GM19452 (cell line): ENCODE results near the gene MEIOB.
A peak's percentile ranks its signal among the peaks of the same experiment; 100 is the strongest.

ENCODE experiments used
- ATAC-seq: cut with Tn5 transposase; IDR thresholded peaks from one replicate; pipeline ENCODE4 v1.9.1; 2021; ENCODE audit not compliant: unreplicated experiment

Gene MEIOB

GRCh38 chr16:1832838-1833454, 39.0 kb downstream of the MEIOB start:
- ATAC-seq: no peak

DNA sequence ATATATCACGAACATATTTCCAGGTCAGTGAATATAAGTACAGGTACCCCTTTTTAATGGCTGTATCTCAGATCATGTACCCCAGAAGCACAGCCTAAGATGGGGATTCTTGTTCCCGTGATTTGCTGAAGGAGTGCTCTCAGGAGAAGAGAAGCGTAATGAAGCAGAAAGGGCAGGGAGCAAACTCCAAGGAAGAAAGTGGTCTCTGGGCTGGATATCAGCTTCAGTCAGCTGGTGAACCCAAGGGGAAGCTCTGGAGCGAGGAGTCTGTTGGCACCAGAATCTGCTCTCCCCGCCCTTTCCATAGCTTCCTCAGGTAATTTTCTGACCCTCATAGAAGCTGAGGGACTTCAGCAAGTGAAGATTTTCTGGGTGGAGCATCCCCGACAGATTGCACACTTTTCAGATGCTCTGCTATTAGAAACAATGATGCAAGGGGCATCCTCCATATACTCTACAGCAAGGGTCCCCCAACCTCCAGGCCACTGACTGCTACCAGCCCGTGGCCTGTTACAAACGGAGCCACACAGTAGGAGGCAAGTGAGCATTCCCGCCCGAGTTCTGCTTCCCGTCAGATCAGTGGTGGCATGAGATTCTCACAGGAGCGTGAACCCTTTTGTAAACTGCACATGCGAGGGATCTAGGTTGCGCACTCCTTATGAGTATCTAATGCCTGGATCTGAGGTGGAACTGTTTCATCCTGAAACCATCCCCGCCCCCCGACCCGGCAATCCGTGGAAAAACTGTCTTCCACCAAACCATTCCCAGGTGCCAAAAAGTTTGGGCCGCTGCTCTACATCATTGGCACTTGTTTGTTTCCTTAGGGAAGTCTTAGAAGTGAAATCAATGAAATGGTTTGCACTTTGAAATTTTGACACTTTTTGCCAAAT, 40.5 kb downstream of the MEIOB start:
- no peak for ATAC-seq

GRCh38 chr16:1830213-1830612, 41.8 kb downstream of the MEIOB start:
- ATAC-seq: no peak

DNA sequence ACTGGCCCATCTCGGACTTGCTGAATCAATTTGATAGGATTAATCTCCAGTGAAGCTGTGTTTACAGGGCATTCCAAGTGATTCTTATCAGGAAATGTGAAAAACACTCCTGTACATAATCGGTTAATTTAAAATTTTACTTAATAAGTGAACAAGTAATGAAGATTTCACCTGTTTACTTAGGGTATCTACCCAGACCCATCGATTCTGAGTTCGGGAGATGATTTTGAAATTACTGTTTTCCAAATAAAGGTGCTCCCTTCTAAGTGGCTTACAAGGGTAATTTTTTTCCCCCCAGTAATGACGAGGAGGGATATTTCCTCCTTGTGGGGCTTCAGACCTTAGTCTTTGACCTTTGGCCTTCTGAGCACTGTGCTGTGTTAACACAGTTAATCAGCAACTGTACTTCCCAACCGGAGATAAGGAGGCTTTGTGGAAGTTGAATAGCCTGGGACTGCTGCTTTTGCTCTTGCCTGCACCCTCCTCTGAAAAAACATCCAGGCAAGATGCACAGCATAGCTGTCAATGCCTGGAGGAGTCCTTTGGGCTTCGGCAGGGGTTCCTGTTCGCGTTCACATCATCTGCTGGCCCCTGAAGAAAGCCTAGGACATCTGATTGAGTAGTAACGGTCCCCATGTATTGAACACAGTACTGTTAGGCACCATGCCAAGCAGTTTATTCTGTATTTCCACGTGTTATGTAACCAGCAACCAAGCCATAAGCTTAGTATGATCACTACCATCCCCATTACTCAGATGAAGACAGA, 43.1 kb downstream of the MEIOB start:
- ATAC-seq: no peak

GRCh38 chr16:1826691-1827573, 45.0 kb downstream of the MEIOB start, which contains the start of the genes FAHD1 and HAGH:
Gene FAHD1, plus strand, starts transcription at chr16:1827206. Its CDS starts 33 bp downstream, at chr16:1827239.
Gene HAGH, minus strand, starts transcription at chr16:1826825. Its CDS starts 38 bp downstream, at chr16:1826787.
- ATAC-seq: peak; percentile 84

DNA sequence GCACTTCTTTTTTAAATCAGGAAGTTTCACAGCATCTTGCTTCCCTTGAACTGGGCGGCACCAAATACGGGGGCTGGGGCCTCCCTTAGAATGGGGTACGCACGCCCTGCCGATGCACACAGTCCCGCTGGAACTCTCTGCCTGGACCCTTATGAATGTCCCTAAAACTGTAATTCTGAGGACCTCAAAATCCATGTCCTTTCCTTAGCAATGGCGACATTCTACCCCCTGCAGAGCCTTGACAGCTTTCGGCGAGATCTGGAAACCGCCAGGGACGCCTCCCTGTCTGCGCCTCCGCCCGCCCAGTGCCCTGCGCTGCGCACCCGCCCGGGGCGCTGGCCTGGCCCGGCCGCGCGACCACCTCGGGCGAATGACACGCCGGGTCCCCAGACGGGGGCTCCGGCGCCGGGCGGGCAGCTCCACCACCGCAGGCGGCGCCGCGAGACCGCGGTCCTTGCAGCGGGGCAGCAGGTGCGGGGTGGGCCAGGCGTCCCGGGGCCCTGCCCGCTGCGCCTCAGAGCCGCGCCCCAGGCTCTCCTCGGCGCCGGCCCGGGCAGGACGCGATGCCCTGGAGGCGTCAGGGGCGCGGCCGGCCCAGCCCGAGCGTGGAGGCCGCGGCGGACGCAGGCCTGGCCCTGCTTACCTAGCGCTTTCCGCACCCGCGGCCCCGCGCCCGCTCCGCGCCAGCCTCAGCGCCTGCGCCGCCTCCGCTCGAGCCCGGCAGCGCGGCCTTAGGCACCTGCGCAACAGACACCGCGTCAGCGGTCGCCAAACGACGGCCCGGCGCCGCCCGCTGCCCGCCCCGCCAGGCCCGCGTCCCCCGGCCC, 45.9 kb downstream of the MEIOB start:
- peak; percentile 51 for ATAC-seq

GRCh38 chr16:1825381-1825863, 46.5 kb downstream of the MEIOB start:
- no peak for ATAC-seq

GRCh38 chr16:1823821-1824220, 48.1 kb downstream of the MEIOB start:
- no peak for ATAC-seq

DNA sequence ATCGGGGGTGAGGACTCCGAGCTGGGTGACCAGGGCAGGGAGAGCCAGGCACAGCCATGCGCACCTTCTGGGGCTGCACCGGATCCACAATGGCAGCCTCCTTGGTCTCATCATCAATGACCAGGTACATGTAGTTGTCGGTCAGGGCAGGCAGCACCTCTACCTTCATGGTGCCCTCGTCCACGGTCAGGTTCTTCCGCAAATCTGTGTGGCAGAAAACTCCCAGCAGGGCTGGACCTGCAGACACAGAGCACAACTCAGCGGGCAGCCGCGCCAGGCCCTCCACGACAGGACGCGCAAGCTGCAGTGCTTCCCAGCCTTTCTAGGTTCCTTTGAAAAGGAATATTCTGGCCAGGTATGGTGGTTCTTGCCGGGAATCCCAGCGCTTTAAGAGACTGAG, 49.2 kb downstream of the MEIOB start:
- ATAC-seq: no peak

DNA sequence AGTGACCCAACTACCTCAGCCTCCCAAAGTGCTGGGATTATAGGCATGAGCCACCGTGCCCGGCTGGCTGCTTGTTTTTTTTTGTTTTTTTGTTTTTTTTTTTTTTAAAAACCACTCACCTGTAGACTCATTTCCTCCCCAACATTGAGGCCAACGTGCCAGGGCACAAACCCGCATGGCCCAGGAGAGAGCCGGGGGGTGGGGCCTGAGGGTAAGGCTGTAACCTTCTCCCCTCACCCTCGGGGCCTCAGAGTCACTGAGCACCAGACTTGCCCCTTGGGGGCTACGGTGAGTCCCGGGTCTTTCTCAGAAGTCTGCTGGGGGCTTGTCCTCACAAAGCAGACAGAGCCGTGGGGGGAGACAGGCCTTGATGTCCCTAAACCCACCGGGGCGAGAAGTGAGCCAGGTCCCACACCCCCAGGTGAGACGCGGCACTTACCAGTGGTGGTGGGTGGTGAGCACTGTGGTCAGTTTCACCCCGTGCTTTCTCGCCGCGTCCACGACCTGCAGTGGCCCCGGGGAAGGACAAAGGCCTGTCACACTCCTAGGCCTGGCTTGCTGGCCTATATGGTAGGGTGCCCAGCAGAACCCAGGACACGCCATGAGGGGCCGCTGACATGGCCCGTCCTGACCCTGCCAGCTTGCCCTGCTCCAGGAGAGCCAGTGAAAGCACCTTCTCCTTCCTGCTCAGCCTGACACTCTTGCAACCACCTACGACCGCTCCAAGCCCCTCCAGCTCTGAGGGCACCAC, 49.9 kb downstream of the MEIOB start:
- no peak for ATAC-seq

DNA sequence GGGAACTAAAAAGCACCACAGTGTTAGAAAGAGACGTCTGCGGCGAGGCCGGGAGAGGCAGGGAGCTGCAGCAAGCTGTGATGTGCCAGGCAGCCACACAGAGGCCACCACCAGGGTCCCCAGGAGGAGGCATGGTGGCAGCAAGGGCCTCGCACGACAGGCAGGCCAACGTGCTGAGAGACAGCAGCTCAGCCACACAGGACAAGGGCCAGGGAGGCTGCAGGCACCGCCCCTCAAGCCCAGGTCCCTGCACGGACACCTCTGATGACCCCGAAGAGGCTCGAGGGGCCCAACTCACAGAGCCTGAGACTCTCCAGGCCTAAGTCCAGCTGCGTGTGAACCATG, 51.0 kb downstream of the MEIOB start:
- no peak for ATAC-seq

DNA sequence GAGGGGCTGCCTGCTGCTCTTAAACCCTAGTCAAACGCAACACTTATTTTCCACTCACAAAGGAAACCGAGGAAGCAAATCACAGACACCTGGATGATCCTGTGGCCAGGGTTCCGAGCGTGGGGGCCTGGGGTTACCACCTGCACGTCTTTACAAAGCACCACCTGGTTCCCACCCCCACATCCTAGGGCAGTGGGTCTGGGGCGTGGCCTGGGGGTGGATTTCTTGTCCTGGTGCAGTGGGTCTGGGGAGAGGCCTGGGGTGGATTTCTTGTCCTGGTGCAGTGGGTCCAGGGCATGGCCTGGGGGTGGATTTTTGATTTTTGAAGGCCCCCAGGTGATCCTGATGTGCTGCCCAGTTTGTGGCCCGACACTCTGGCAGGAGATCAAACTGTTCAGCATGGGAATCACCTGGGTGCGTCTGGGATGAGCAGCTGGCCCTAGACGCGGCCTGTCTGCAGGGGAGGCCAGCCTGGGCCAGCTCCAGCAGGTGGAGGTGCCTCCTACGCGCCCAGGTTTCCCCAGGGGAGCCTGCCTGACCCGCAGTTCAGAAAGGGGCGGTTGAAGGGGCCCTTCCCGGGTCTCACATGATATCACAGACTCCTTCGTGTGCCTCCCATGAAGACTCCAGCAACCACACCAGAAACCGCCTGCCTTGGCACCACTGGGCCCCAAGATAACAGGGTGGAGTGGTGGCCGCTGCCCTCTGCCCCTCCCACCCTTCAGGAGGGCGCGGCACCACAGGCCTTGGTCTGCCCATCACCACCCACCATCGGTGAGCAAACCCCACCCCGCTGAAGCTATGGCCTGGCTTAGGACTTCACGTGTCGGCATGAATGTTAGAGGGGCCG, 51.6 kb downstream of the MEIOB start:
- ATAC-seq: no peak

DNA sequence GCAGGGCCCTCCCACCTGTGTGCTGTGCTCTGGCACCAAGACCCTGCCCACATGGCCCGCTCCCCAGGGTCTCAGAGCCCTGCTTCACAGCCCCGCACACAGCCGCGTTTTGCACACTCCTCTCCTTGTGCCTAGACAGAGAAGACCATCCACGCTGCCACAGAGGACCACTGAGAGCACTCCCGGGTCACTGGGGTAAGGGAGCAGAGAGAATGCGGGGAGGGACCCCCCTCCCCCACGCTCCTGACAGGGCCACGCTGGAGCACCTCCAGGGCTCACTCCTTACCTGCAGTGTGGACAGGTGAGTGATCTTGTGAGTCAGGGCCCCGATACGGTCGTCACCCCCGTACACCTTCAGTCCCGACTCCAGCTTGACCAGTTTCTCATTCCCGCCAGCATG, 52.4 kb downstream of the MEIOB start:
- no peak for ATAC-seq

DNA sequence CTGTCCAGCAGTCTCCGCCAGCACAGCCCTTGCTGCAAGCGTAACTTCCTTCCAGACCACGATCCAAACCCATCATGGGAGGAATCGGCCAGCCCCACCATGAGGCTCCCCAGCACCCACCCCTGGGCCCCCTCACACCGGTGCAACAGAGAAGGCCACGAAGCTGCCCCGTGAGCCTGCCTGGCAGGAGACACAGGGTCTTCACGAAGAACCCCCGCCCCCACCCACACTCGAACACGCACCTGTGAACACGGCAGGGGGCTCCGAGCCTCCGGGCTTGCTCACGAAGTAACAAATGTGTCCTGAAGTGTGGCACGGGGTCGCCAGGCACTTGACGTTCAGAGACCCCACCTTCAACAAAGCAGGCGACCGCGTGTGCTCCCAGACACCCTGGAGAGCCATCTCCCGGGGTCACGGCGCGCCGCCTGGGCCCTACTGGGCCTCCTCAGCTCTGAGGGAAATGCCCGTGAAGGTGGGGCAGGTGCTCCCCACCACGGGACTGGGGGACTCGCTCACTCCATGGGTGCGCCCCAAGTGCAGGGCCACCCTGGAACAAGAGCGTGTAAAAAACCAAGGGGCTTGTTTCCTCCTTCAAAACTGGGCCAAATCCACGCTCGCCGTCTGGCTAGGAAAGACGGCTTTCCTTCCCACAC, 53.0 kb downstream of the MEIOB start:
- no peak for ATAC-seq

- no peak for ATAC-seq
These were observed 53.6 kb downstream of the MEIOB start for GRCh38 chr16:1818204-1818872.

GRCh38 chr16:1817716-1818115, 54.2 kb downstream of the MEIOB start:
- no peak for ATAC-seq

- ATAC-seq: no peak
These were observed 54.7 kb downstream of the MEIOB start for GRCh38 chr16:1817276-1817589.
